KMS-11 (cell line): Measurements from ENCODE around the gene CDKL4.

Experiments used
- H2AFZ ChIP-seq: fragments of 200-600 bp; sonication (generic); 2 replicates; pipeline ENCODE4 v1.6.1; 2016; ENCODE audit warnings: antibody characterized with exemption, mixed run types, low read depth
- H3K27ac ChIP-seq: fragments of 200-600 bp; sonication (generic); 2 replicates; pipeline ENCODE4 v1.6.1; 2016; ENCODE audit warnings: mild to moderate bottlenecking, mixed run types
- H3K27me3 ChIP-seq: fragments of 200-600 bp; sonication (generic); 2 replicates; pipeline ENCODE4 v1.6.1; 2017; ENCODE audit warnings: mild to moderate bottlenecking, low read depth, mixed run types, moderate library complexity; ENCODE audit not compliant: insufficient read depth
- H3K36me3 ChIP-seq: fragments of 200-600 bp; sonication (generic); 2 replicates; pipeline ENCODE4 v1.6.1; 2017; ENCODE audit warnings: mild to moderate bottlenecking, mixed run types; ENCODE audit not compliant: insufficient read depth
- H3K4me1 ChIP-seq: fragments of 200-600 bp; sonication (generic); 2 replicates; pipeline ENCODE4 v1.6.1; 2016; ENCODE audit warnings: mild to moderate bottlenecking, low read depth, mixed run types; ENCODE audit not compliant: poor library complexity, severe bottlenecking
- H3K4me2 ChIP-seq: fragments of 200-600 bp; sonication (generic); 2 replicates; pipeline ENCODE4 v1.7.0; 2016; ENCODE audit warnings: mild to moderate bottlenecking, mixed run types
- H3K4me3 ChIP-seq: fragments of 200-600 bp; sonication (generic); IDR thresholded peaks from 2 replicates; pipeline ENCODE4 v1.6.1; 2017; ENCODE audit warnings: low read depth, low read length, mixed read lengths; ENCODE audit not compliant: insufficient read depth
- H3K79me2 ChIP-seq: fragments of 200-600 bp; sonication (generic); 2 replicates; pipeline ENCODE4 v1.6.1; 2016; ENCODE audit warnings: low read depth, mixed run types; ENCODE audit not compliant: insufficient read depth
- H3K9ac ChIP-seq: fragments of 200-600 bp; sonication (generic); 2 replicates; pipeline ENCODE4 v1.6.1; 2016; ENCODE audit warnings: mild to moderate bottlenecking, mixed run types
- H4K20me1 ChIP-seq: fragments of 200-600 bp; sonication (generic); 2 replicates; pipeline ENCODE4 v1.6.1; 2016; ENCODE audit warnings: mild to moderate bottlenecking, mixed run types; ENCODE audit not compliant: insufficient read depth
- CTCF ChIP-seq: fragments of 200-600 bp; sonication (generic); conservative IDR thresholded peaks from 2 replicates; pipeline ENCODE4 v1.6.1; 2017; ENCODE audit warnings: low read depth, mild to moderate bottlenecking, antibody characterized with exemption, low read length, moderate library complexity, mixed read lengths

CDKL4 gene

DNA sequence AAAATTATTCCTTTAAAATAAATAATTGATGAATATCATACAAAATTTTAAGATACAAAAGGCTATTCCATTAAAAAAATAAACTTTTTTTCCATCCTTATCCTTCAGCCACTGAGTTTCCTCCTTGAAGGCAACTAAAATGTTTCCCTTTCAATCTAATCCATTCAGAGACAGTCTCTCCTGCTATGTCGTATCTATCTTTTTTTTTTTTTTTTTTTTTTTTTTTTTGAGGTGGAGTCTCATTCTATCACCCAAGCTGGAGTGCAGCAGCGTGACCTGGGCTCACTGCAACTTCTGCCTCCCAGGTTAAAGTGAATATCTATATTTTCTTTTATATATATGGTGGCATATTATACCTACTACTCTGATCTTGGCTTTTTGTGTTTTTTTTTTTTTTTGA is 91.3 kb downstream of the CDKL4 start:
- Histone ChIP-seq H3K36me3 (no peaks in the 10 kb centered on the region), H3K4me3 (no peak overlapping the region), H3K9ac (no peak overlapping the region), H2AFZ (no peak overlapping the region), H3K4me1 (no peaks in the 10 kb centered on the region), H3K27me3 (no peaks in the 10 kb centered on the region), H3K4me2 (no peak overlapping the region), H4K20me1 (no peaks in the 10 kb centered on the region), H3K27ac (no peak overlapping the region), H3K79me2 (no peaks in the 10 kb centered on the region)
- TF ChIP-seq CTCF: no peak

GRCh38 chr2:39150890-39151497 is 92.8 kb downstream of the CDKL4 start:
- Histone ChIP-seq H3K27me3 (no peaks in the 10 kb centered on the region), H3K4me2 (no peak overlapping the region), H3K9ac (no peak overlapping the region), H4K20me1 (no peaks in the 10 kb centered on the region), H3K4me3 (no peak overlapping the region), H2AFZ (no peak overlapping the region), H3K79me2 (no peaks in the 10 kb centered on the region), H3K36me3 (no peaks in the 10 kb centered on the region), H3K4me1 (no peaks in the 10 kb centered on the region), H3K27ac (no peak overlapping the region)
- no peak for TF ChIP-seq CTCF

DNA sequence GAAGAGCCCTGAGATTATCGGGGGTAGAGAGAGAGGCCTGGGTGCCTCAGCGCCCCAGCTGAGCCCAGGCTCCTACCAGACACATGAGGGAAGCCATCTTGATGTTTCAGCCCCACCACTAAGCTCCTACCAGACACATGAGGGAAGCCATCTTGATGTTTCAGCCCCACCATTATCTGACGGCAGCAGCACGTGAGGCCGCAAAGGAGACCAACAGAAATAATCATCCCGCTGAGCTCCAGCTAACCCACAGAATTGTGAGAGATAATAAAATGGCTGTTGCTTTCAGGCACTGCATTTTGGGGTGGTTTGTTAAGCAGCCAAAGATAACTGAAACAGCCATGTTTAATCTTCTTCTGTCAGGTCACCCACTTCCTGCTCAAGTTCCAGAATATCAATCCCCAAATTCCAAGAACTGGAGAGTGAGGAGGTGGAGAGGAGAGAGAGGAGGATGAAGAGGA is 93.6 kb downstream of the CDKL4 start:
- no peaks in the 10 kb centered on the region for H4K20me1 ChIP-seq
- no peaks in the 10 kb centered on the region for H3K79me2 ChIP-seq
- no peak overlapping the region for H3K9ac ChIP-seq
- H3K27me3 ChIP-seq: no peaks in the 10 kb centered on the region
- no peak overlapping the region for H3K4me3 ChIP-seq
- H3K36me3 ChIP-seq: no peaks in the 10 kb centered on the region
- H3K4me1 ChIP-seq: no peaks in the 10 kb centered on the region
- H3K4me2 ChIP-seq: no peak overlapping the region
- H2AFZ ChIP-seq: no peak overlapping the region
- TF ChIP-seq CTCF: no peak
- no peak overlapping the region for H3K27ac ChIP-seq

DNA sequence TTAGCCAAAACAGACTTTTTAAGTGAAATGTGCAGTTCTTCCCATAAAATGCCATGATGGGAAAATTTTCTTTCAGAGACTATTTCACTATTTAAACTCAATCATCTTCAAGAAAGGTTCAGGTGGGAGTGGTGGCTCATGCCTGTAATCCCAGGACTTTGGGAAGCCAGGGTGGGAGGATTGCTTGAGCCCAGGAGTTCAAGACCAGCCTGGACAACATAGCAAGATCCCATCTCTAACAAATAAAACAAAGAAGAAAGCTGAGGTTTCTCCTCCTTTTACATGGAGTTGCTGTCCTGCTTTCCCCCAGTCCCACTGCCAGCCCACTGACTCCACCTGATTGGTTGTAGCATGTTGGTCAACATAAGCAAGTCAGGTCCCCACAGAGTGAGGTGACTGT is 97.1 kb downstream of the CDKL4 start:
- H3K9ac ChIP-seq: no peak overlapping the region
- no peaks in the 10 kb centered on the region for H3K79me2 ChIP-seq
- H3K4me1 ChIP-seq: no peaks in the 10 kb centered on the region
- no peak overlapping the region for H3K27ac ChIP-seq
- no peaks in the 10 kb centered on the region for H3K27me3 ChIP-seq
- H3K36me3 ChIP-seq: no peaks in the 10 kb centered on the region
- no peak overlapping the region for H3K4me2 ChIP-seq
- no peak overlapping the region for H3K4me3 ChIP-seq
- H2AFZ ChIP-seq: no peak overlapping the region
- TF ChIP-seq CTCF: no peak
- H4K20me1 ChIP-seq: no peaks in the 10 kb centered on the region
